ENCODE measurements around the gene GKAP1. TPM values are rescaled to one million over a fixed set of nuclear protein-coding genes. Genes with fewer than 3 reads are reported as not detected.

GKAP1 gene
- total RNA-seq, 2 donors from 2014 or later: 9.6 to 12.5 TPM

GRCh38 chr9:83724436-83724835 is 93.1 kb downstream of the GKAP1 start:
- Histone ChIP-seq H3K9me3 (no peaks in the 10 kb centered on the region), H3K36me3 (no peaks in the 10 kb centered on the region), H3K4me3 (no peak overlapping the region), H3K4me1 (no peaks in the 10 kb centered on the region), H3K27ac (no peak overlapping the region), H3K27me3 (no peaks in the 10 kb centered on the region)
- no peak for TF ChIP-seq CTCF (IDR thresholded peaks at IDR 0.05)
- DNase-seq (ENCODE audit: low spot score): no peak

- DNase-seq (ENCODE audit: low spot score): no peak
- H3K27ac ChIP-seq: no peak overlapping the region
- no peak overlapping the region for H3K4me3 ChIP-seq
- H3K9me3 ChIP-seq: no peaks in the 10 kb centered on the region
- no peaks in the 10 kb centered on the region for H3K36me3 ChIP-seq
- H3K27me3 ChIP-seq: no peaks in the 10 kb centered on the region
- no peaks in the 10 kb centered on the region for H3K4me1 ChIP-seq
- no peak for TF ChIP-seq CTCF (IDR thresholded peaks at IDR 0.05)
Observed at GRCh38 chr9:83722726-83723495, 94.7 kb downstream of the GKAP1 start.

- Histone ChIP-seq H3K27ac (no peak overlapping the region), H3K36me3 (no peaks in the 10 kb centered on the region), H3K4me1 (no peaks in the 10 kb centered on the region), H3K27me3 (no peaks in the 10 kb centered on the region), H3K9me3 (peaks cover 0 to 3% of the 10 kb centered on the region in 2 donors), H3K4me3 (no peak overlapping the region)
- no peak for DNase-seq (ENCODE audit: low spot score)
- TF ChIP-seq CTCF (IDR thresholded peaks at IDR 0.05): no peak
Observed at GRCh38 chr9:83721509-83721908, 96.1 kb downstream of the GKAP1 start.

- Histone ChIP-seq H3K4me3 (no peak overlapping the region), H3K27ac (no peak overlapping the region), H3K36me3 (no peaks in the 10 kb centered on the region), H3K27me3 (no peaks in the 10 kb centered on the region), H3K9me3 (peaks cover 0 to 3% of the 10 kb centered on the region in 2 donors), H3K4me1 (no peaks in the 10 kb centered on the region)
- DNase-seq (ENCODE audit: low spot score): no peak
- no peak for TF ChIP-seq CTCF (IDR thresholded peaks at IDR 0.05)
Observed at GRCh38 chr9:83715794-83716193, 101.8 kb downstream of the GKAP1 start.

- no peaks in the 10 kb centered on the region for H3K27me3 ChIP-seq
- H3K4me1 ChIP-seq: no peaks in the 10 kb centered on the region
- DNase-seq (ENCODE audit: low spot score): no peak
- H3K4me3 ChIP-seq: no peak overlapping the region
- peaks cover 0 to 3% of the 10 kb centered on the region in 2 donors for H3K9me3 ChIP-seq
- H3K27ac ChIP-seq: no peak overlapping the region
- no peak for TF ChIP-seq CTCF (IDR thresholded peaks at IDR 0.05)
- no peaks in the 10 kb centered on the region for H3K36me3 ChIP-seq
Observed at GRCh38 chr9:83715221-83715620, 102.3 kb downstream of the GKAP1 start.

- no peak for DNase-seq (ENCODE audit: low spot score)
- Histone ChIP-seq H3K9me3 (peaks cover 0 to 3% of the 10 kb centered on the region in 2 donors), H3K4me1 (no peaks in the 10 kb centered on the region), H3K27ac (no peak overlapping the region), H3K36me3 (no peaks in the 10 kb centered on the region), H3K27me3 (no peaks in the 10 kb centered on the region), H3K4me3 (no peak overlapping the region)
- TF ChIP-seq CTCF (IDR thresholded peaks at IDR 0.05): peak in 1 of 2 donors; percentile 45
Observed at GRCh38 chr9:83714329-83714728, 103.2 kb downstream of the GKAP1 start.
